ENCODE measurements around the gene ZNF605.

DNA sequence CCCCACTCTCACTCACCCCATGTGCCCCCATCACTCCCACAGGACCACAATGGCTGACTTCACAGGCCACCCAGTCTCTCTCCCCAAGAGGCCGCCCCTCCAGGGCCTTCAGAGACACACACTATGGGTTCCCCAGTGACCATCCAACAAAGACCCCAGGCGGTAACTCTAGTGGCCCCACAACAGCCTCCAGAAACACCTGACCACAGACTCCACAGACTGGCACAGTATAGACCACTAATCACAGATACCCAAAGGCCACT, 3.0 kb downstream of the ZNF605 start:
- TF ChIP-seq, protein P1, sequence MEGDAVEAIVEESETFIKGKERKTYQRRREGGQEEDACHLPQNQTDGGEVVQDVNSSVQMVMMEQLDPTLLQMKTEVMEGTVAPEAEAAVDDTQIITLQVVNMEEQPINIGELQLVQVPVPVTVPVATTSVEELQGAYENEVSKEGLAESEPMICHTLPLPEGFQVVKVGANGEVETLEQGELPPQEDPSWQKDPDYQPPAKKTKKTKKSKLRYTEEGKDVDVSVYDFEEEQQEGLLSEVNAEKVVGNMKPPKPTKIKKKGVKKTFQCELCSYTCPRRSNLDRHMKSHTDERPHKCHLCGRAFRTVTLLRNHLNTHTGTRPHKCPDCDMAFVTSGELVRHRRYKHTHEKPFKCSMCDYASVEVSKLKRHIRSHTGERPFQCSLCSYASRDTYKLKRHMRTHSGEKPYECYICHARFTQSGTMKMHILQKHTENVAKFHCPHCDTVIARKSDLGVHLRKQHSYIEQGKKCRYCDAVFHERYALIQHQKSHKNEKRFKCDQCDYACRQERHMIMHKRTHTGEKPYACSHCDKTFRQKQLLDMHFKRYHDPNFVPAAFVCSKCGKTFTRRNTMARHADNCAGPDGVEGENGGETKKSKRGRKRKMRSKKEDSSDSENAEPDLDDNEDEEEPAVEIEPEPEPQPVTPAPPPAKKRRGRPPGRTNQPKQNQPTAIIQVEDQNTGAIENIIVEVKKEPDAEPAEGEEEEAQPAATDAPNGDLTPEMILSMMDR (IDR thresholded peaks at IDR 0.05): no peak
- no peak for TF ChIP-seq POLR2A (IDR thresholded peaks at IDR 0.05)
